ENCODE measurements around the gene TAF15. TPM values are rescaled to one million over a fixed set of nuclear protein-coding genes. Genes with fewer than 3 reads are reported as not detected.

The TAF15 gene
- total RNA-seq, 1 donor from 2014 or later: 180 TPM

GRCh38 chr17:35780950-35781349 is 28.3 kb upstream of the TAF15 start:
- H3K4me3 Mint-ChIP-seq (ENCODE audit: unreplicated experiment): no peak overlapping the region
- H3K4me1 Mint-ChIP-seq (ENCODE audit: low read depth, unreplicated experiment): peaks cover 4% of the 10 kb centered on the region
- no peaks in the 10 kb centered on the region for H3K27me3 Mint-ChIP-seq (ENCODE audit: unreplicated experiment)
- no peak overlapping the region for H3K27ac Mint-ChIP-seq (ENCODE audit: unreplicated experiment)
- no peaks in the 10 kb centered on the region for H3K9me3 Mint-ChIP-seq (ENCODE audit: unreplicated experiment)
- H3K36me3 Mint-ChIP-seq (ENCODE audit: unreplicated experiment): no peaks in the 10 kb centered on the region
- TF ChIP-seq, protein P1, sequence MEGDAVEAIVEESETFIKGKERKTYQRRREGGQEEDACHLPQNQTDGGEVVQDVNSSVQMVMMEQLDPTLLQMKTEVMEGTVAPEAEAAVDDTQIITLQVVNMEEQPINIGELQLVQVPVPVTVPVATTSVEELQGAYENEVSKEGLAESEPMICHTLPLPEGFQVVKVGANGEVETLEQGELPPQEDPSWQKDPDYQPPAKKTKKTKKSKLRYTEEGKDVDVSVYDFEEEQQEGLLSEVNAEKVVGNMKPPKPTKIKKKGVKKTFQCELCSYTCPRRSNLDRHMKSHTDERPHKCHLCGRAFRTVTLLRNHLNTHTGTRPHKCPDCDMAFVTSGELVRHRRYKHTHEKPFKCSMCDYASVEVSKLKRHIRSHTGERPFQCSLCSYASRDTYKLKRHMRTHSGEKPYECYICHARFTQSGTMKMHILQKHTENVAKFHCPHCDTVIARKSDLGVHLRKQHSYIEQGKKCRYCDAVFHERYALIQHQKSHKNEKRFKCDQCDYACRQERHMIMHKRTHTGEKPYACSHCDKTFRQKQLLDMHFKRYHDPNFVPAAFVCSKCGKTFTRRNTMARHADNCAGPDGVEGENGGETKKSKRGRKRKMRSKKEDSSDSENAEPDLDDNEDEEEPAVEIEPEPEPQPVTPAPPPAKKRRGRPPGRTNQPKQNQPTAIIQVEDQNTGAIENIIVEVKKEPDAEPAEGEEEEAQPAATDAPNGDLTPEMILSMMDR (IDR thresholded peaks at IDR 0.05; ENCODE audit: partially characterized antibody, unreplicated experiment): no peak
- no peak for DNase-seq

GRCh38 chr17:35784895-35785294 is 24.4 kb upstream of the TAF15 start:
- Mint-ChIP-seq H3K27ac (ENCODE audit: unreplicated experiment) (no peak overlapping the region), H3K9me3 (ENCODE audit: unreplicated experiment) (no peaks in the 10 kb centered on the region), H3K27me3 (ENCODE audit: unreplicated experiment) (no peaks in the 10 kb centered on the region), H3K36me3 (ENCODE audit: unreplicated experiment) (no peaks in the 10 kb centered on the region), H3K4me1 (ENCODE audit: low read depth, unreplicated experiment) (peaks cover 3% of the 10 kb centered on the region), H3K4me3 (ENCODE audit: unreplicated experiment) (no peak overlapping the region)
- TF ChIP-seq, protein P1 (IDR thresholded peaks at IDR 0.05; ENCODE audit: partially characterized antibody, unreplicated experiment): no peak
- DNase-seq: no peak

GRCh38 chr17:35786941-35787432 is 22.3 kb upstream of the TAF15 start:
- TF ChIP-seq, protein P1 (IDR thresholded peaks at IDR 0.05; ENCODE audit: partially characterized antibody, unreplicated experiment): no peak
- Mint-ChIP-seq H3K4me1 (ENCODE audit: low read depth, unreplicated experiment) (peaks cover 3% of the 10 kb centered on the region), H3K36me3 (ENCODE audit: unreplicated experiment) (no peaks in the 10 kb centered on the region), H3K27me3 (ENCODE audit: unreplicated experiment) (peaks cover 5% of the 10 kb centered on the region), H3K4me3 (ENCODE audit: unreplicated experiment) (no peak overlapping the region), H3K27ac (ENCODE audit: unreplicated experiment) (no peak overlapping the region), H3K9me3 (ENCODE audit: unreplicated experiment) (no peaks in the 10 kb centered on the region)
- DNase-seq: no peak

- DNase-seq: no peak
- H3K9me3 Mint-ChIP-seq (ENCODE audit: unreplicated experiment): no peaks in the 10 kb centered on the region
- H3K4me1 Mint-ChIP-seq (ENCODE audit: low read depth, unreplicated experiment): peaks cover 3% of the 10 kb centered on the region
- H3K27me3 Mint-ChIP-seq (ENCODE audit: unreplicated experiment): peaks cover 15% of the 10 kb centered on the region
- H3K4me3 Mint-ChIP-seq (ENCODE audit: unreplicated experiment): no peak overlapping the region
- no peaks in the 10 kb centered on the region for H3K36me3 Mint-ChIP-seq (ENCODE audit: unreplicated experiment)
- TF ChIP-seq, protein P1 (IDR thresholded peaks at IDR 0.05; ENCODE audit: partially characterized antibody, unreplicated experiment): no peak
- no peak overlapping the region for H3K27ac Mint-ChIP-seq (ENCODE audit: unreplicated experiment)
These were observed 20.6 kb upstream of the TAF15 start for GRCh38 chr17:35788477-35789368.

DNA sequence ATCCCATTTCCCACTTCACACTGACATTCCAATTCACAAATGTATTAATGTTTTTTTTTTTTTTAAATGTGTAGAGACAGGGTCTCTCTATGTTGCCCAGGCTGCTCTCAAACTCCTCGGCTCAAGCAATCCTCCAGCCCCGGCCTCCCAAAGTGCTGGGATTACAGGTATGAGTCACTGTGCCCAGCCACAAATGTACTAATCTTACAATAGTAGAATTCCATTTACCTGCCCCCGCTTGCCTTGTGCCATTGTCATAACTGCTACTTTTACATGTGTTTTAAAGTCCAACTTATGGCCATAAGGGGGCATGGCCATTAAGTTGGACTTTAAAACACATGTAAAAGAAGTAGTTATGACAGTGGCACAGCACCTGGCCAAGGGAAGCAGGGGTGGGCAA is 18.4 kb upstream of the TAF15 start:
- H3K27ac Mint-ChIP-seq (ENCODE audit: unreplicated experiment): no peak overlapping the region
- TF ChIP-seq, protein P1 (IDR thresholded peaks at IDR 0.05; ENCODE audit: partially characterized antibody, unreplicated experiment): no peak
- peaks cover under 1% of the 10 kb centered on the region for H3K36me3 Mint-ChIP-seq (ENCODE audit: unreplicated experiment)
- DNase-seq: no peak
- H3K27me3 Mint-ChIP-seq (ENCODE audit: unreplicated experiment): peaks cover 27% of the 10 kb centered on the region
- no peaks in the 10 kb centered on the region for H3K9me3 Mint-ChIP-seq (ENCODE audit: unreplicated experiment)
- H3K4me3 Mint-ChIP-seq (ENCODE audit: unreplicated experiment): no peak overlapping the region
- H3K4me1 Mint-ChIP-seq (ENCODE audit: low read depth, unreplicated experiment): peaks cover 3% of the 10 kb centered on the region

Measured in glutamatergic neuron (in vitro differentiated cells).